GM08714 (cell line): Measurements from ENCODE around the gene CTCFL.

ENCODE experiments used
- H3K4me3 ChIP-seq: fragments of 200-500 bp; sonication (Bioruptor generic); 2 replicates; pipeline ENCODE4 v1.5.1; 2014; ENCODE audit warnings: mild to moderate bottlenecking, low read length, inconsistent platforms
- ZNF274 ChIP-seq: IDR thresholded peaks from 2 replicates; pipeline ENCODE4 v1.6.1; 2012; ENCODE audit warnings: mild to moderate bottlenecking, low read depth, low read length

The CTCFL gene

GRCh38 chr20:57455386-57455785 is 69.6 kb downstream of the CTCFL start:
- TF ChIP-seq ZNF274: no peak
- H3K4me3 ChIP-seq: no peak overlapping the region

- no peak overlapping the region for H3K4me3 ChIP-seq
- TF ChIP-seq ZNF274: no peak
Measured at GRCh38 chr20:57451795-57452661, 72.9 kb downstream of the CTCFL start.

DNA sequence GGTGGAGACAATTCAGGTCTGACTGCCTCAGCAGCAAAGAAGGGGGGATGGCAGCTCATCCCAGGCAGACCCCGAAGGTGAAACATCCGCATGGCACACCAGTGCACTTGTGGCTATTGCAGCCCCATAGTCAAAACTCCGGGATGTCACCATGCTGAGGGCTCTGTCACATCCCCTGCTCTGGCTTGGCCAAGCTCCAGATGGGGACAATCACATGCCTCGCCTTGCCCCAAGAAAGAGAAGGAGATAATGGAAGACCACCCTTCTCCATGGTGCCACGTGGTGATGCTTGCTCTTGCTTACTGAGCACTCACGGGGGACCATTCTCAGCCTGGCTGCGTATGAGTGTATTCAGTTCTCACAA is 73.5 kb downstream of the CTCFL start:
- no peak for TF ChIP-seq ZNF274
- no peak overlapping the region for H3K4me3 ChIP-seq

GRCh38 chr20:57450931-57451330 is 74.0 kb downstream of the CTCFL start:
- H3K4me3 ChIP-seq: no peak overlapping the region; the same call in 1 of the 2 replicates
- TF ChIP-seq ZNF274: no peak

DNA sequence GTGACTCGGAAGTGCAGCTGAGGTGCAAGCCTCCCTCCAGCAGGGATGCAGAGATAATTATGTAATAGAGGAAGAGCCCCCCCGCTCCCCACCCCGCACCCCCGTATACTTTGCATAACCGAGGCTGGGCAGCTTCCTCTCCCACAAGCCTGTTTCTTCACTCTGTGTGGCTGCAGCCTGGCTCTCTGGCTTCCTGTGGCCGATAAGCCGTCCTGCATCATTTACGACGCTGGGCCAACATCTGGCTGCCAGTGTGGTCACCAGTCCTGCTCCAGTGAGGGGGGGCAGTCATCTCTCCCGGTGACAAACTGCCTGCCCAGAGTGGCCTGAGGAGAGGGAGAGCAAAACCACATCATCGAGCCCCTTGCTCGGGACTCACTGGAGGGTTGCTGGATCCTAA is 74.5 kb downstream of the CTCFL start:
- TF ChIP-seq ZNF274: no peak
- no peak overlapping the region; the same call in 1 of the 2 replicates for H3K4me3 ChIP-seq

- no peak for TF ChIP-seq ZNF274
- no peak overlapping the region for H3K4me3 ChIP-seq
Measured at GRCh38 chr20:57449398-57450354, 75.3 kb downstream of the CTCFL start.

- H3K4me3 ChIP-seq: no peak overlapping the region
- no peak for TF ChIP-seq ZNF274
Measured at GRCh38 chr20:57448764-57449354, 76.1 kb downstream of the CTCFL start.
